T-helper 22 cell (primary cell): Measurements from ENCODE around the gene DIAPH2.

Experiments used
- DNase-seq: peaks from one replicate; pipeline ENCODE4 v3.0.0-alpha.2; 2020; ENCODE audit warnings: low read depth

The DIAPH2 gene

GRCh38 chrX:97482666-97483300 lies 798.1 kb downstream of the DIAPH2 start:
- DNase-seq = no peak

- DNase-seq = no peak
These were observed 806.0 kb downstream of the DIAPH2 start for GRCh38 chrX:97490656-97491055.

- no peak for DNase-seq
These were observed 810.2 kb downstream of the DIAPH2 start for GRCh38 chrX:97494756-97495372.

GRCh38 chrX:97498093-97498492 lies 813.5 kb downstream of the DIAPH2 start:
- DNase-seq = no peak

GRCh38 chrX:97504431-97504830 lies 819.8 kb downstream of the DIAPH2 start:
- DNase-seq = no peak

GRCh38 chrX:97517763-97518162 lies 833.1 kb downstream of the DIAPH2 start:
- DNase-seq = no peak

- no peak for DNase-seq
These were observed 837.7 kb downstream of the DIAPH2 start for GRCh38 chrX:97522307-97522706.

GRCh38 chrX:97524340-97524739 lies 839.7 kb downstream of the DIAPH2 start:
- no peak for DNase-seq

GRCh38 chrX:97524997-97525396 lies 840.4 kb downstream of the DIAPH2 start:
- no peak for DNase-seq

- no peak for DNase-seq
These were observed 841.3 kb downstream of the DIAPH2 start for GRCh38 chrX:97525981-97526380.

GRCh38 chrX:97527725-97528124 lies 843.1 kb downstream of the DIAPH2 start:
- no peak for DNase-seq

GRCh38 chrX:97529536-97530200 lies 845.0 kb downstream of the DIAPH2 start:
- no peak for DNase-seq

GRCh38 chrX:97531825-97532224 lies 847.2 kb downstream of the DIAPH2 start:
- DNase-seq = no peak

GRCh38 chrX:97538745-97539144 lies 854.1 kb downstream of the DIAPH2 start:
- no peak for DNase-seq

GRCh38 chrX:97539970-97540519 lies 855.4 kb downstream of the DIAPH2 start:
- DNase-seq = no peak

- DNase-seq = no peak
These were observed 863.4 kb downstream of the DIAPH2 start for GRCh38 chrX:97547877-97548578.

- DNase-seq = no peak
These were observed 867.2 kb downstream of the DIAPH2 start for GRCh38 chrX:97551821-97552220.

- no peak for DNase-seq
These were observed 869.2 kb downstream of the DIAPH2 start for GRCh38 chrX:97553833-97554232.

GRCh38 chrX:97556359-97556758 lies 871.7 kb downstream of the DIAPH2 start:
- no peak for DNase-seq

GRCh38 chrX:97563531-97564133 lies 879.0 kb downstream of the DIAPH2 start:
- no peak for DNase-seq

- no peak for DNase-seq
These were observed 879.9 kb downstream of the DIAPH2 start for GRCh38 chrX:97564496-97564895.

- no peak for DNase-seq
These were observed 902.5 kb downstream of the DIAPH2 start for GRCh38 chrX:97587171-97587570.
